Neural crest cell (in vitro differentiated cells): Measurements from ENCODE around the gene LIMD2. TPM values are rescaled to one million over a fixed set of nuclear protein-coding genes. Genes with fewer than 3 reads are reported as not detected.

Experiments used
- DNase-seq: peaks from one replicate; pipeline ENCODE4 v3.0.0; 2021; ENCODE audit warnings: low read depth, mixed read lengths, low spot score
- H3K27ac Mint-ChIP-seq: one replicate; pipeline ENCODE4 v1.8.0; 2021; ENCODE audit warnings: mild to moderate bottlenecking, mixed read lengths; ENCODE audit not compliant: unreplicated experiment
- H3K27me3 Mint-ChIP-seq: 2 replicates; pipeline ENCODE4 v1.8.0; 2021; ENCODE audit warnings: low read depth, mild to moderate bottlenecking, mixed read lengths
- H3K36me3 Mint-ChIP-seq: 2 replicates; pipeline ENCODE4 v1.8.0; 2021; ENCODE audit warnings: low read depth, mild to moderate bottlenecking, mixed read lengths
- H3K4me1 Mint-ChIP-seq: 2 replicates; pipeline ENCODE4 v1.8.0; 2021; ENCODE audit warnings: mixed read lengths
- H3K4me3 Mint-ChIP-seq: one replicate; pipeline ENCODE4 v1.8.0; 2021; ENCODE audit warnings: mild to moderate bottlenecking, mixed read lengths
- H3K9me3 Mint-ChIP-seq: 2 replicates; pipeline ENCODE4 v1.8.0; 2021; ENCODE audit warnings: mixed read lengths
- CTCF ChIP-seq: fragments of 200-600 bp; sonication (generic); conservative IDR thresholded peaks from 2 replicates; pipeline ENCODE4 v1.5.0; 2021; ENCODE audit warnings: antibody characterized with exemption, mild to moderate bottlenecking
- total RNA-seq: library from RNA; stranded (reverse); gene quantifications from 2 replicates; pipeline ENCODE4 v1.2.1, GENCODE V29; 2021

The LIMD2 gene
- total RNA-seq, 1 donor from 2014 or later, result 145 TPM

- Mint-ChIP-seq H3K27ac (no peak overlapping the region), H3K36me3 (peaks cover 6% of the 10 kb centered on the region), H3K4me3 (peak overlapping the region; percentile 69)
Measured at GRCh38 chr17:63692195-63692816, 7.6 kb downstream of the LIMD2 start.

GRCh38 chr17:63689479-63689878 lies 10.4 kb downstream of the LIMD2 start:
- DNase-seq, result no peak
- TF ChIP-seq CTCF, result no peak
- H3K4me3 Mint-ChIP-seq, result no peak overlapping the region
- H3K27me3 Mint-ChIP-seq, result peaks cover 6% of the 10 kb centered on the region
- no peak overlapping the region for H3K27ac Mint-ChIP-seq
- H3K36me3 Mint-ChIP-seq, result peaks cover 3% of the 10 kb centered on the region
- no peaks in the 10 kb centered on the region for H3K4me1 Mint-ChIP-seq
- H3K9me3 Mint-ChIP-seq, result no peaks in the 10 kb centered on the region

More at GRCh38 chr17:63692195-63692816, 7.6 kb downstream of the LIMD2 start:
- Mint-ChIP-seq H3K4me1 (peaks cover 14% of the 10 kb centered on the region), H3K27me3 (peaks cover 10% of the 10 kb centered on the region), H3K9me3 (no peaks in the 10 kb centered on the region)
- DNase-seq, result no peak
- TF ChIP-seq CTCF, result no peak

- Mint-ChIP-seq H3K27ac (peak overlapping the region; percentile 78), H3K27me3 (peaks cover 6% of the 10 kb centered on the region), H3K4me1 (no peaks in the 10 kb centered on the region), H3K4me3 (no peak overlapping the region), H3K36me3 (peaks cover 3% of the 10 kb centered on the region), H3K9me3 (no peaks in the 10 kb centered on the region)
- no peak for TF ChIP-seq CTCF
- DNase-seq, result no peak
Measured at GRCh38 chr17:63688396-63689020, 11.4 kb downstream of the LIMD2 start.

GRCh38 chr17:63686138-63686685 lies 13.7 kb downstream of the LIMD2 start:
- H3K27me3 Mint-ChIP-seq, result no peaks in the 10 kb centered on the region
- H3K4me3 Mint-ChIP-seq, result no peak overlapping the region

GRCh38 chr17:63685578-63685977 lies 14.3 kb downstream of the LIMD2 start:
- no peak overlapping the region for H3K4me3 Mint-ChIP-seq
- no peak overlapping the region for H3K27ac Mint-ChIP-seq
- H3K4me1 Mint-ChIP-seq, result peaks cover 20% of the 10 kb centered on the region
- no peaks in the 10 kb centered on the region for H3K9me3 Mint-ChIP-seq
- H3K36me3 Mint-ChIP-seq, result no peaks in the 10 kb centered on the region
- no peak for DNase-seq
- no peak for TF ChIP-seq CTCF
- no peaks in the 10 kb centered on the region for H3K27me3 Mint-ChIP-seq

More at GRCh38 chr17:63686138-63686685, 13.7 kb downstream of the LIMD2 start:
- H3K9me3 Mint-ChIP-seq, result no peaks in the 10 kb centered on the region
- H3K27ac Mint-ChIP-seq, result peak overlapping the region; percentile 7
- TF ChIP-seq CTCF, result no peak
- peaks cover 14% of the 10 kb centered on the region for H3K4me1 Mint-ChIP-seq
- no peaks in the 10 kb centered on the region for H3K36me3 Mint-ChIP-seq
- DNase-seq, result no peak
